VCaP (cell line): Measurements from ENCODE around the gene ME1.

Experiments
- H3K27ac ChIP-seq: fragments of 450-650 bp; 2 replicates; pipeline ENCODE4 v1.5.1; 2017
- CTCF ChIP-seq: fragments of 450-650 bp; conservative IDR thresholded peaks from 2 replicates; pipeline ENCODE4 v1.5.1; 2017; ENCODE audit warnings: mild to moderate bottlenecking, moderate library complexity

The ME1 gene

GRCh38 chr6:83218646-83219045 is 212.2 kb downstream of the ME1 start:
- TF ChIP-seq CTCF = no peak

GRCh38 chr6:83216806-83217205 is 214.0 kb downstream of the ME1 start:
- H3K27ac ChIP-seq = no peak overlapping the region
- no peak for TF ChIP-seq CTCF

More at GRCh38 chr6:83218646-83219045, 212.2 kb downstream of the ME1 start:
- H3K27ac ChIP-seq = no peak overlapping the region

GRCh38 chr6:83215131-83216047 is 215.5 kb downstream of the ME1 start:
- TF ChIP-seq CTCF = peak; percentile 93
- no peak overlapping the region for H3K27ac ChIP-seq

GRCh38 chr6:83202031-83202430 is 228.8 kb downstream of the ME1 start:
- TF ChIP-seq CTCF = no peak
- H3K27ac ChIP-seq = no peak overlapping the region

- TF ChIP-seq CTCF = no peak
- H3K27ac ChIP-seq = no peak overlapping the region
Observed at GRCh38 chr6:83199863-83200225, 231.0 kb downstream of the ME1 start.

- no peak for TF ChIP-seq CTCF
- H3K27ac ChIP-seq = peak overlapping the region; percentile 95; the same call in 1 of the 2 replicates
Observed at GRCh38 chr6:83199173-83199862, 231.5 kb downstream of the ME1 start.

GRCh38 chr6:83198486-83199172 is 232.2 kb downstream of the ME1 start:
- peak overlapping the region; percentile 95 for H3K27ac ChIP-seq
- no peak for TF ChIP-seq CTCF
